Cerebellar nuclear complex (tissue), 1 donor: Measurements from ENCODE around the gene FHOD1.

Experiments
- DNase-seq, 2 experiments: peaks; one replicate each; lab custom pipeline; 2025; lab: John Stamatoyannopoulos, UW

FHOD1 gene

DNA sequence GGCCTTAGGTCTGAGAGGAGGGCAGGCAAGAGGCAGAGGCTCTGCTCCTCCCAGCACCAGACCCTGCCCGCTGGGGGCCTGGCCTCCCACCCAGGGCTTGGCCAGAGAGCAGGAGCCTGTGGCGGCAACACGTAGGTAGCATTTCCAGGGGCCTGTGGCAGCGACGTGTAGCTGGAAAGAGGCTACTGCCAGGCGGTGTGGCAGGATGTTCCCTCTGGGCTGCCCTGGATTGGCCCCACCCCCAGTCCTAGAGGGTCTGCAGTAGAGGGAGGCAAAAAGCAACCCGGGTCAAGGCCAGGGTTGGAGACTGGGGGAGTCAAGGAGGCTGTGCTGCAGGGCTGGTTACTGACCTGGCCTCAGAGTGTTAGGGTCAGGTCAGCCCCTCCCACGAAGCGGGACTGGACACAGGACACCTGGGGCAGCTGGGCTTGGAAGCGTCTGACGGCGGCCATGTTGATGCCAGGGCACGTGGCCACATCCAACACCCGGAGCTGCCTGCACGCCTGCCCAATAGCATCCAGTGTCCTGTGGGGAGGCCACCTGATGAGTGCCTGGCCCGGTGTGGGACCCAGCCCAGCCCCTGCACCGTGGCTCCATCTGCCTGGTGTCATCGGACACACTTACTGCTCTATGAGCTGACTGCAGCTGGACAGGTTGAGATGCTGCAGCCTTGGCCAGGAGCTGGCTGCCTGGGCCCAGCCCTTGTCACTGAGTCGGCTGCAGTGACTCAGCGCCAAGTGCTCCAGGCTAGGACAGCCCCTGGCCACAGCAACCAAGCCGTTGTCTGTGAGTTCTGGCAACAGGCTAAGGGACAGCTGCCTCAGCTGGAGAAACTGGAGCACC, 39.8 kb downstream of the FHOD1 start:
- DNase-seq = no peak

DNA sequence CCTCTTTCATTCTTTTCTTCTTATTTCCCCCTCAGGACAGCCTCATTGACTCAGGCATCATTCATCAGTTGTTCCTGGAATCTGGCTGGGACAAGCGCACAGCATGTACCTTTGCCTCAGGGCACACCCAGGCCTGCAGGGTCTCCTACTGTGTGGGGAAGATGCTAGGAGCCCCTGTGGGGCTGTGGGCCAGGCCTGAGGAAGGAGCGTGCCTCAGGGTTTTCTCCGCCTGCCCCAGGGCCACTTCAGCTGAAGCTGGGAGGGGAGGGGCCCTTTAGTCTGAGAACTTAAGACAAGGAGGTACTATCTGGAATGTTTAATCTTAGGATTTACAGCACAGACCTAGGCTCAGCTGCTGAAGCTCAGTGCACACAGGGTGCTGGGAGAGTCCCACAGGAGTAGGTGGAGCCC, 40.4 kb downstream of the FHOD1 start:
- no peak for DNase-seq

DNA sequence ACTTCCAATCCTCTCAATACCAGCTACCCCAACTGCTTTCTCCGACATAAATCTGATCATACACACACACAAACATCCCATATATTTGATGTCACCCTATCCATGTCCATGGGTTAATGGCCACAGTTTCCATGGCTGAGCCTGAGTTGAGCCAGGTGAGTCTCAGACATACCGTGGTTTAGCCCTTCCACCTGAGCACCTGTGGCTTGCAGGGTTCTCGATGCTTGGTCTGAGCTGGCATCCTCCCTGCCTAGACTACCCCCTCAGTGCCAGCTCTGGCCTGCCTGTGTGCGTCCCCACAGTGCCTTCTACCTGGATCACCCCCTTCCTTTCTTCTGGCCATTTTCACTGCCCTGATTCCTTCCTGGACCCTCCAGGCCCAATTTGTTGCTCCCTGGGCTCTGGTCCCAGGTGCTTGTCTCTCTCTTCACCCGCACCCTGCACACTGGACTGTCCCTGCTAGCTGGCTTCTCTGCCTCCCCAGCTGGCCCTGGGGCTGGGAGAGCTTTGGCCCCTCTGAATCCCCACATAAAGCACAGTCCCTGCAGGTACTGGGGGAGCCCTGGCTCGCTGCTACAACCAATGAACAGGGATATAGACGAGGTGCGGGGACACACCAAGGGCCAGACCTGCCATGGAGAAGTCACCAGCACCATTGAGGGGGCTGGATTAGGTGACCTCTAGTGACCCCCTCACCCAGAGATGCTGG, 41.0 kb downstream of the FHOD1 start:
- DNase-seq = no peak

DNA sequence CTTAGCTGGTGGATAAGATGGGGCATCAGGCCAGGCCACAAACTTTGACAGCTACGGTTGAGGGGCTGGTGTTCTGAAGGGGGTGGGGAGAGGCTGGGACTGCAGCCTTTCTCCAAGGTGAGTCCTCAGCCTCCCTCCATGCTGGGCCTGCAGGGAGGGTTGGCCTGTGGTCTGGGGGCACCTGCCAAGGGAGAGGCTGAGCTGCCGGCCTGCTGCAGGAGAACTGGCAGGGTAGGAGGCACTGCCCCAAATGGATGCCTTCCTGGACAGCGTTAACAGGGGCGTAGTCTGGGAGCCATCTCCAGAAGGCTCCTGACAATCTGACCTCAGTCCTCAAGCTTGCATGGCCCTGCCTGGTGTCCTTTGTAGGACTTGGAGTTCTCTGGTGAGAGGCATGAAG, 43.2 kb downstream of the FHOD1 start:
- DNase-seq = no peak

DNA sequence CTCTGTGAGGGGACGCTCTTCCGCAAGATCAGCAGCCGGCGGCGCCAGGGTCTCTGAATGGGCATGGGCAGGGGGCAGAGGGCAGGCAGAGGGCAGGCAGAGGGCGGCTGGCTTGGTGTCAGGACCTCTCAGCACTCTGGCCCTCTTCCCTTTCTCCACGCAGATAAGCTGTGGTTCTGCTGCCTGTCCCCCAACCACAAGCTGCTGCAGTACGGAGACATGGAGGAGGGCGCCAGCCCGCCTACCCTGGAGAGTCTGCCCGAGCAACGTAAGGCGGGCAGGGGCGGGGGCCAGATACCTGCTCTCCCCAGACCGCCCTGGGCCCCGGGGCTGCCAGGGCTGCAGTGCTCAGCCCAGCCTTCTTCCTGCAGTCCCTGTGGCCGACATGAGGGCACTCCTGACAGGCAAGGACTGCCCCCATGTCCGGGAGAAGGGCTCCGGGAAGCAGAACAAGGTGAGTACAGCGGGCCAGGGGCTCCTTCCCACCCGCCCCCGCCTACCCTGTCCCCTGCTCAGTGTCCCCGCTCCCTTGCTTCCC, 44.3 kb downstream of the FHOD1 start:
- DNase-seq = no peak

DNA sequence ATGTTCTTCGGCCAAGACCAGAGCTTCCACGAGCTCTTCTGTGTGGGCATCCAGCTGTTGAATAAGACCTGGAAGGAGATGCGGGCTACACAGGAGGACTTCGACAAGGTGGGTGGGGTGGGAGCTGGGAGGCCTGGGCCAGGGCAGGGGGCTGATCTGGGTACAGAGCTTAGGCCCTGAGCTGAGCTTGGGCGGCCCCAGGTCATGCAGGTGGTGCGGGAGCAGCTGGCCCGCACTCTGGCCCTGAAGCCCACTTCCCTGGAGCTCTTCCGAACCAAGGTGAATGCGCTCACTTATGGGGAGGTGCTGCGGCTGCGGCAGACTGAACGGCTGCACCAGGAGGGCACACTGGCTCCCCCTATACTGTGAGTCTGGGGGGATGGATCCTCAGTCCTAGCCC, 44.9 kb downstream of the FHOD1 start:
- DNase-seq = no peak

DNA sequence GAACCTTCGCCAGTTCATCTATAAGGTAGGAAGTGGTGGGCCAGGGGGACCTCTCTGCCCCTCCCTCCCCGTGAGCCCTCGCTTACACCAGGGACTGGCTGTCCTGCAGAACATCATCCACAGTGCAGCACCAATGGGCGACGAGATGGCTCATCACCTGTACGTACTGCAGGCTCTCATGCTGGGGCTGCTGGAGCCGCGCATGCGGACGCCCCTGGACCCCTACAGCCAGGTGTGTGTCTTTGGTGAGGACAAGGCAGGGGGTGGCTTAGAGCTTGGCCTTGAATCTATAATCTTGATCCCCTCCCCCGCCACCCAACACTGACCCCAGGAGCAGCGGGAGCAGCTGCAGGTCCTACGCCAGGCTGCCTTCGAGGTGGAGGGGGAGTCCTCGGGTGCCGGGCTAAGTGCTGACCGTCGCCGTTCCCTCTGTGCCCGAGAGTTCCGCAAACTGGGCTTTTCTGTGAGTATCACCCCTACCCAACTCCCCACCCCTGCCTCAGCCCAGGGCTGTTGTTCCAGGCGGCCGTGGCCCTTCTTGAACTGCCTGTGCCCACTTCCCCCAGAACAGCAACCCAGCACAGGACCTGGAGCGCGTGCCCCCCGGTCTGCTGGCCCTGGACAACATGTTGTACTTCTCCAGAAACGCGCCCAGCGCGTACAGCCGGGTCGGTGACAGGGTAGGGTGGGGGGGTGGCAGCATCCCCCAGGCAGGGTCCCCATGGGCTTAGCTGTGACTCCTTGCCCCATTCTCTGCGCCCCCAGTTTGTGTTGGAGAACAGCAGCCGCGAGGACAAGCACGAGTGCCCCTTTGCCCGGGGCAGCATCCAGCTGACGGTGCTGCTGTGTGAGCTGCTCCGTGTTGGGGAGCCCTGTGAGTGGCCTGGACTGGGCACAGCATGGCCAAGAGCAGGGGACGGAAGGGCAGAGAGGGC, 45.6 kb downstream of the FHOD1 start:
- DNase-seq = no peak

DNA sequence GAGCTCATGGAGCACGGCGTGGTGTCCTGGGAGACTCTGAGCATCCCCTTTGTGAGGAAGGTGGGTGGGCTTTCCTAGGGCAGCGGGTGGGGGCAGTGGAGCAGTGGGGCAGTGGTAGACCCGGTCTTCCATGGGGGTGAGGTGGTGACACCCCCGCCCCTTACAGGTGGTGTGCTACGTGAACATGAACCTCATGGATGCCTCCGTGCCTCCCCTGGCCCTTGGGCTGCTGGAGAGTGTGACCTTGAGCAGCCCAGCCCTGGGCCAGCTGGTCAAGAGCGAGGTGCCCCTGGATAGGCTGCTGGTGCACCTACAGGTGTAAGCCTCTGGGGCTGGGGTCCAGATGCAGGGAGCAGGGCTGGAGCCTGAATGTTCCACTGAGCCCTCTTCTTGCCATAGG, 46.8 kb downstream of the FHOD1 start:
- no peak for DNase-seq

DNA sequence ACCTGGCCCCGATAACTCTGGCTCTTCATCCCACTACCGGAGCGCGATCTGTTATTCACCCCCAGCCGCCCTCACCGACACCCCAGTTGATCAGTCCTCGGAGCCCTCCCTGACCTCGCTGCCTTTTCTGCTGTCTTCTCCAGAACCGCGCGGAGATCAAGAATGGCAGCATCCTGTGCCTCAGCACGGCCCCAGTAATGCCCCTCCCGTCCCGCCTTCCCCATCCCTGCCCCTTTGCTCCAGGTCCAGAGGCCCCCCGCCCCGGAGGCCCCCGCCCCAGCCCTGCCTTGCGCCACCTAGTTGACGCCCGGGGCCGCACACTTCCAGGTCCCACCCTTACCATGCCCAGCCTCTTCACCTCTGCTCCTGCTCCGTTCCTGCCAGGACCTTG, 47.5 kb downstream of the FHOD1 start:
- no peak for DNase-seq

DNA sequence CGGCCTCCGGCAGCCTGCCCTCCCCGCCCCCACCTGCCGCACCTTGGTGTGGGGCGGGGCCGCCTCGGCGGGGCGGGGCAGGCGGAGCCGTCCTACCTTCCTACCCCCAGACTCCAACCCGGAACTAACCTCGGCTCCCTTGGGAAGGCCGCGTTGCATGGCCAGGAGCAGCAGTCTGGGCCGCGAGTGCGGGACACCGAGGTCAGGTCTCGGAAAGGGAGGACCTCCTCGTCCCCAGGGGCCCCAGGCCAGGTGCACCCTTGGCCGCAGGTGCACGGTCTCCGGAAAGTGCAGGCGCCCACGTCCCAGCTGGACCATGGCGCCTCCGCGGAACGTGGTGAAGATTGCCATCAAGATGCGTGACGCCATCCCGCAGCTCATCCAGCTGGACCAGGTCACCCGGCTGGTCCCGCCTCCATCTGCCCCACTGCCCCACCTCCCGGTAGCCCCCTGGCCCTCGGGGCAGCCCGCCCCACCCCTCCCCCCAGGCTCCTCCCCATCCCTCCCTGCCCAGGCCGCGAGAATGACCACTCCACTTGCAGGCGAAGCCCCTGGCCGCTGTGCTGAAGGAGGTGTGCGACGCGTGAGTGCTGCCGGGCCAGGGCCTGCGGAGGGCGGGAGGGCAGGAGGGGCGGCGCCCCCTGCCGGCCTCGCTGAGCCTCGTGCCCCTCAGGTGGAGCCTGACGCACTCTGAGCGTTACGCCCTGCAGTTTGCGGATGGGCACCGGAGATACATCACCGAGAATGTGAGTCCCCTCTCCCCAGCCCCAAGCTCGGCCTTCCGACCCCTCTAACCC, 48.1 kb downstream of the FHOD1 start, which contains the start of gene ELMO3:
TSS of gene ELMO3 (plus strand) at position 121 of the 797 bp plus-strand sequence. CDS start at position 317, 196 bp downstream.
- no peak for DNase-seq

DNA sequence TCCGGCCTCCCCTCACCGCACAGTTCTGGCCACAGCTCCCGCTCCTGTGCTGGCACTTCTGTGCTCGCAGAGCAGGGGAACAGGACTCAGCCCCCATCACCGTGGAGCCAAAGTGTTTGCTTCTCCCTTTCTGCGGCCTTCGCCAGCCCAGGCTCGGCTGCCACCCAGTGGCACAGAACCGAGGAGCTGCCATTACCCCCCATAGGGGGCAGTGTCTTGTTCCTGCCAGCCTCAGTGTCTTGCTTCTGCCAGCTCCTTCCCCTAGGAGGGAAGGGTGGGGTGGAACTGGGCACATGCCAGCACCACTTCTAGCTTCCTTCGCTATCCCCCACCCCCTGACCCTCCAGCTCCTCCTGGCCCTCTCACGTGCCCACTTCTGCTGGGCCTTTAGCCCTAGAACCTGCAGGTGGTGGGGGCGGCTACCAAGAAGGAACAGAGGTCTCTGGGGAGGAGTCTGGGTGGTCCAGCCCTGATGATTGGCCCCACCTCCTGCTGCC, 49.0 kb downstream of the FHOD1 start:
- DNase-seq = no peak

DNA sequence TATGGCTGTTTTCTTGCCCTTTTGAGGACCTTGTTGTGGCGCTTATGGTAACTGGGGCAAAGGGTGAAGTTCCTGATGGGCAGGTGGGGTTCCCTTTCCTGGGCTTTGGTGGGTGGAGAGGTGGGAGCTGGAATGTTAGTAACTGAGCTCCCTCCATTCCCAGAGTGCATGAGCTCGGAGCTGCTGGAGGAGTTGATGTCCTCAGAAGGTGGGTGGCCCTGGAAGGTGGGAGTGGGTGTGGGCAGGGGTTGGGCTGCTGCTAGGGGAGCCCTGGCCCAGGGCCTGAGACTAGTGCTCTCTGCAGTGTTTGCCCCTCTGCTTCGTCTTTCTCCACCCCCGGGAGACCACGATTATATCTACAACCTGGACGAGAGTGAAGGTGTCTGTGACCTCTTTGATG, 49.6 kb downstream of the FHOD1 start:
- no peak for DNase-seq

DNA sequence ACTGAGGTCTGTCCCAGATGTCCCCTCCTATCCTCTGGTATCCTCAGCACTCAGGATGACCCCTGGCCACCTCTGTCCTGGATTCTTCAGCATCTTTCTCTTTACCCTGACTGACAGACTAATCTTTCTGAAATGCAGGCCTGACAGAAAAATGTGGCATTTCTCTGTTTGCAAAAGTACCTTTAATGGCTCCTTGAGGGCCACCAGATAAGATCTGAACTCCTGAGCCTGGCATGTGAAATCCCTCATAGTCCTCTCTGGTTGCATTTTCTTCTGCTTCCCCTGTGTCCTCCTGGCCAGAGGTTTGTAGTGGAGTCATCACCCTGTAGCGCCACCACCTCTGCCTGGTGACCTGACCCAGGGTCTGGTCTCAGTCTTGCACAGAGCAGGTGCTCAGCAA, 50.4 kb downstream of the FHOD1 start:
- DNase-seq = no peak

DNA sequence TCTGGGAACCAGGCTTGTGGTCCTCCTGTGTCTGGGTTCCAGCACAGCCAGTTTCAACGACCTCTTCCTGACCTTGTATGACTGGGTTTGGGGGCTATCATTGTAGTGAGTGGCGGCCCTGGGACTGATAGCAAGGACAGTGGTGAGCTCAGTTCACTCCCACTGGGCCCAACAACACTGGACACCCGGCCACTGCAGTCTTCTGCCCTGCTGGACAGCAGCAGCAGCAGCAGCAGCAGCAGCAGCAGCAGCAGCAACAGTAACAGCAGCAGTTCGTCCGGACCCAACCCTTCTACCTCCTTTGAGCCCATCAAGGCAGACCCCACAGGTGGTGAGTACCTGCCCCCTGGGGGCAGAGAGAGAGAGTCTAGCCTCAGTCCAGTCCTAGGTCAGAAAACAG, 51.6 kb downstream of the FHOD1 start:
- no peak for DNase-seq

DNA sequence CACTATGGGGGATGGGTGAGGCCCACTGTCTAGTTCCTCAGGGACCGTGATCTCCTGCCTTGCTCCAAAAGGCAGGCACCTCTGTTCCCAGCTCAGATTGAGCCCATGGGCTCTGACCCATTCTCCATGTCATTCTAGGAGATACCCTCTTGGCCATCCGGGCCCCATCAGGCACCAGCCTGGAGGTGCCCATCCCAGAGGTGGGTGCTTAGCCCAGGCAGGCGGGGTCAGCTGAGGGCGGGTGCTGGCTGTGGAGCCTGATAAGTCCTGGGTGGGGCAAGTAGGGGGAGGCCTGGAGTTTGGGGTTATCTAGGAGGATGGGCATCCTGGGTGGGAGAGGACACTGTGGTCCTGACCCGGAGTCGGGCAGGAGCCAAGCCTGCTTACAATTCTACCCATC, 53.0 kb downstream of the FHOD1 start:
- DNase-seq = no peak

DNA sequence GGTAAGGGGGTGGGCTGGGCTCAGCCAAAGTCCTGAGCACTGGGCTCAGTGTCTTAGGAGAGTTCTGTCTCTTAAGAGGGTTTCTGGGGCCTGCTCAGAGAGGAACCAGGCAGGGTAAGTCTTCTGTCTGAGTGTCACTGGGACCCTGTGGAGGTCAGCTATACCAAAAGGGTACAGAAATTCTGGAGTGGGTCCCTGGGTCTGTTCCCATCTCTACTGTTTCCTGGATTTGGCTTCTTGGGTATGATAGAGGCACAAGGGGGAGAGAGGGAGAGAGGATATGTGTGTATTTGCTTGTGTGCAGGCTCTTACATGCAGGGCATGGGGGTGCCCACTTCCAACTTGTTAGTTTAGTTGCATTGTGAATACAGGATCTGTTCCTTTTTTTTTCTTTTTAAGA, 53.7 kb downstream of the FHOD1 start:
- no peak for DNase-seq

DNA sequence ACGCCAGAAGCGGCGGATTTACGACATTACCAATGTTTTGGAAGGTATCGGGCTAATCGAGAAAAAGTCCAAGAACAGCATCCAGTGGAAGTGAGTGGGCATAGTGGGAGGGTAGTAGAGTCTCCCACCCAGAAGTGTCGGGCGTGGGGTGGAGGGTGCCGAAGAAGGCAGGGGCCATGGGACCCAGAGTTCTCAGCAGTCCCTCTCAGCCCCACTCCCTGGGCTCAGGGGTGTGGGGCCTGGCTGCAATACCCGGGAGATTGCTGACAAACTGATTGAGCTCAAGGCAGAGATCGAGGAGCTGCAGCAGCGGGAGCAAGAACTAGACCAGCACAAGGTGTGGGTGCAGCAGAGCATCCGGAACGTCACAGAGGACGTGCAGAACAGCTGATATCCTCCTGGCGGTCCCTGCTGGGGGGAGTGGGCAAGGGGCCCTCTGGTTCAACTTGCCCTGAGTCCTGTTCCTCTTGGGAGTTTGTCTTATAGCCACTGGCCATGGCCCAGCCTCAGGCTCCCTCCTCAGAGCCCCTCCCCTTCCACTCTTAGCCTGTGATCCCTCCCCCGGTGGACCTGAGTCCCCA, 54.4 kb downstream of the FHOD1 start:
- no peak for DNase-seq

DNA sequence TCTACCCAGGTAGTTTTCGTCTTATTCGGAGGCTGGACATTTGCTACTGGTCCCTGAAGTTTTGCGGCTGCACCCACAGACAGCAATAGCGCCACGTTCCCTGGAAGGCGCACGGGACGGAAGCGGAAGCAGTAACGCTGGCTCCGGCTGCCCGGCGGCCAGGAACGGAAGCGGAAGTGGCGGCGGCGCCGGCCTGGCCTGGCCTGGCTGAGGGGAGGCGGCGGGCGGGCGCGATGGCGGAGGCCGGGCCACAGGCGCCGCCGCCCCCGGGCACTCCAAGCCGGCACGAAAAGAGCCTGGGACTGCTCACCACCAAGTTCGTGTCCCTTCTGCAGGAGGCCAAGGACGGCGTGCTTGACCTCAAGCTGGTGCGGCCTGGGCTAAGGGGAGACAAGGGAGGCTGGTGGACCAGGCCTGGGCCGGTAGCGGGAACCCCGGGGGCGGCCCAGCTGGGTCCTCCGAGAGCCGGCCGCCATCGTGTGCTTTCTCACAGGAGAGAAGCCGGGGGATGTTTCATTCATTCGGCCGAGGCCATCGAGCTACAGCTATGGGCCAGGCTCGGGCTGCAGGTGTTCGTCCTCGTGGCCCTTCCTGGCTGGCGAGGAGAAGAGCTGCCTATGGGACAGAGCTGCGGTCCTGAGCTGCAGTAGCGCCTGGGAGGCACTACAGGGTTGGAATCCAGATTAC, 55.1 kb downstream of the FHOD1 start, which contains the start of gene E2F4:
TSS of gene E2F4 (plus strand) at position 161 of the 687 bp plus-strand sequence. CDS start at position 234, 73 bp downstream.
- peak; percentile 66 to 76 for DNase-seq

DNA sequence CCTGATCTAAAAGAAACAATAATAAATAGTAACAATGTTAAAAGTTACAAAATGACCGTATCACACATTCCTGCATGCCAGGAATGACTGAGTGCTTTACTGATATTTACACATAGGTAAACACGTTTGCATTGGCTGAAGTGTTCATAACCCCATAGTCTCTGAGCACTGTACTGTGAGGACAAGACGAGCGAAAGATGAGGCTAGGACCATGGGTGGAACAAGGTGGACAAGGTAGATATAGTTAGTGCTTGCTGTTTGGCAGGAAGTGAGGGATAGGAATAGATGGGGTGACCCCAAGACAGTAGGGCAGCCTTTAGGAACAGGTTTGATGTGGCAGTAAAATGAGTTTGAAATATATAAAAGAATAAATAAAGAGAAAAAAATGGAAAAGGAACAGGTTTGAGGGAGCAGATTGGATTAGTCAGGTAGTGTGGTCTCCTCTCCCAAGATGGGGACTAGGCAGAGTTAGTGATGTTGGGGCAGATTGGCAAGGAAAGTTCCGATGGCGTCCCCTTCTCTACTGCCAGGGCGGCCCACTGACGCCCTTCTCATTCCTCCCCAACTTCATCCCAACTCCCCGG, 55.8 kb downstream of the FHOD1 start:
- DNase-seq = no peak
